Stomach (tissue), 4 donors: ENCODE measurements around the gene CUEDC1.

Experiments
- CTCF ChIP-seq, 7 experiments: fragments of 450-650 bp in 4 of 7; fragments of 200-600 bp in 3 of 7; sonication (generic) in 3 of 7; IDR thresholded peaks; one replicate each; pipeline ENCODE4 v1.5.1; 2016 to 2019; ENCODE audit warnings: antibody characterized with exemption in 7 of 7, control low read depth in 2 of 7, mild to moderate bottlenecking in 1 of 7
- EP300 ChIP-seq: sonication (generic); formaldehyde crosslinking; IDR thresholded peaks from one replicate; pipeline ENCODE4 v1.6.1; 2017; ENCODE audit warnings: antibody characterized with exemption
- POLR2A ChIP-seq, 4 donors: fragments of 450-650 bp; IDR thresholded peaks; one replicate each; pipeline ENCODE4 v1.6.1; 2016; ENCODE audit warnings: antibody characterized with exemption in 4 of 4, control low read depth in 2 of 4, mild to moderate bottlenecking in 1 of 4, moderate library complexity in 1 of 4
- POLR2AphosphoS5 ChIP-seq, 3 donors: sonication (generic); formaldehyde crosslinking; IDR thresholded peaks; one replicate each; pipeline ENCODE4 v1.6.1; 2016; ENCODE audit warnings: antibody characterized with exemption in 3 of 3

GRCh38 chr17:57853695-57854094 lies 101.5 kb downstream of the CUEDC1 start:
- peak; percentile 60 to 74 (median 71) for TF ChIP-seq POLR2AphosphoS5 (IDR thresholded peaks at IDR 0.05)
- no peak for TF ChIP-seq CTCF (IDR thresholded peaks at IDR 0.05)
- TF ChIP-seq POLR2A (IDR thresholded peaks at IDR 0.05), result no peak
- peak; percentile 96 for TF ChIP-seq EP300
